Thyroid gland (tissue), 4 donors: ENCODE results near the gene RGS1.

Source experiments
- CTCF ChIP-seq, 6 experiments: fragments of 200-600 bp in 3 of 6; fragments of 450-650 bp in 3 of 6; sonication (generic) in 3 of 6; IDR thresholded peaks; one replicate each; pipeline ENCODE4 v1.5.1; 2016 to 2019; ENCODE audit warnings: antibody characterized with exemption in 6 of 6, mild to moderate bottlenecking in 2 of 6, inconsistent platforms in 1 of 6, moderate library complexity in 1 of 6
- POLR2A ChIP-seq, 2 donors: fragments of 450-650 bp; IDR thresholded peaks; one replicate each; pipeline ENCODE4 v1.6.1; 2017; ENCODE audit warnings: antibody characterized with exemption in 2 of 2, mild to moderate bottlenecking in 2 of 2, moderate library complexity in 1 of 2

GRCh38 chr1:192588546-192588945 is 13.0 kb downstream of the RGS1 start:
- TF ChIP-seq CTCF (IDR thresholded peaks at IDR 0.05) = no peak
- TF ChIP-seq POLR2A (IDR thresholded peaks at IDR 0.05) = no peak
